GM18499 (cell line): ENCODE data around the gene REPS1.
"Not testable (repeated sequence)": the region's sequence is repeated elsewhere in the genome, so short reads cannot be mapped to it uniquely, and the experiment has no call there.

Experiments used
- ATAC-seq: cut with Tn5 transposase; IDR thresholded peaks from one replicate; pipeline ENCODE4 v1.9.1; 2021; ENCODE audit warnings: moderate number of reproducible peaks; ENCODE audit not compliant: insufficient read depth, unreplicated experiment

The REPS1 gene

GRCh38 chr6:138987643-138988468 is at the start of gene REPS1:
Gene REPS1, minus strand, starts transcription at chr6:138988253. Its CDS starts 571 bp downstream, at chr6:138987682.
- ATAC-seq: peak; percentile 58

- no peak for ATAC-seq
Observed at GRCh38 chr6:139037490-139037889, 49.4 kb upstream of the REPS1 start.

- peak; percentile 46 for ATAC-seq
Observed at GRCh38 chr6:139030228-139030963, 42.3 kb upstream of the REPS1 start.

GRCh38 chr6:139029470-139030227 is 41.6 kb upstream of the REPS1 start:
- no peak for ATAC-seq

GRCh38 chr6:139028658-139029469 is 40.8 kb upstream of the REPS1 start, which contains the start of gene ABRACL:
Gene ABRACL, plus strand, starts transcription at chr6:139028745. Its CDS starts 5,416 bp downstream, at chr6:139034161.
- no peak for ATAC-seq

- ATAC-seq: no peak
Observed at GRCh38 chr6:139028215-139028657, 40.2 kb upstream of the REPS1 start.

GRCh38 chr6:139027620-139028182 is 39.6 kb upstream of the REPS1 start:
- peak; percentile 30 for ATAC-seq

- ATAC-seq: not testable (repeated sequence)
Observed at GRCh38 chr6:139025416-139025815, 37.4 kb upstream of the REPS1 start.

GRCh38 chr6:139020689-139021088 is 32.6 kb upstream of the REPS1 start:
- ATAC-seq: no peak

GRCh38 chr6:139019722-139020121 is 31.7 kb upstream of the REPS1 start:
- no peak for ATAC-seq

- ATAC-seq: no peak
Observed at GRCh38 chr6:139017227-139017626, 29.2 kb upstream of the REPS1 start.

- peak; percentile 90 for ATAC-seq
Observed at GRCh38 chr6:139016337-139017213, 28.5 kb upstream of the REPS1 start.

GRCh38 chr6:139014945-139015344 is 26.9 kb upstream of the REPS1 start:
- no peak for ATAC-seq

GRCh38 chr6:139013185-139013800 is 25.2 kb upstream of the REPS1 start:
- ATAC-seq: no peak

- no peak for ATAC-seq
Observed at GRCh38 chr6:139011980-139012379, 23.9 kb upstream of the REPS1 start.

GRCh38 chr6:139010674-139011073 is 22.6 kb upstream of the REPS1 start:
- no peak for ATAC-seq

- no peak for ATAC-seq
Observed at GRCh38 chr6:139008117-139008516, 20.1 kb upstream of the REPS1 start.

- no peak for ATAC-seq
Observed at GRCh38 chr6:139007428-139007827, 19.4 kb upstream of the REPS1 start.
